Measurements from ENCODE around the gene DYRK3.

Gene DYRK3

GRCh38 chr1:206589206-206589605 lies 46.1 kb upstream of the DYRK3 start (continued):
- TF ChIP-seq ZNF426 (tag by site-specific recombination; IDR thresholded peaks at IDR 0.05), result no peak

DNA sequence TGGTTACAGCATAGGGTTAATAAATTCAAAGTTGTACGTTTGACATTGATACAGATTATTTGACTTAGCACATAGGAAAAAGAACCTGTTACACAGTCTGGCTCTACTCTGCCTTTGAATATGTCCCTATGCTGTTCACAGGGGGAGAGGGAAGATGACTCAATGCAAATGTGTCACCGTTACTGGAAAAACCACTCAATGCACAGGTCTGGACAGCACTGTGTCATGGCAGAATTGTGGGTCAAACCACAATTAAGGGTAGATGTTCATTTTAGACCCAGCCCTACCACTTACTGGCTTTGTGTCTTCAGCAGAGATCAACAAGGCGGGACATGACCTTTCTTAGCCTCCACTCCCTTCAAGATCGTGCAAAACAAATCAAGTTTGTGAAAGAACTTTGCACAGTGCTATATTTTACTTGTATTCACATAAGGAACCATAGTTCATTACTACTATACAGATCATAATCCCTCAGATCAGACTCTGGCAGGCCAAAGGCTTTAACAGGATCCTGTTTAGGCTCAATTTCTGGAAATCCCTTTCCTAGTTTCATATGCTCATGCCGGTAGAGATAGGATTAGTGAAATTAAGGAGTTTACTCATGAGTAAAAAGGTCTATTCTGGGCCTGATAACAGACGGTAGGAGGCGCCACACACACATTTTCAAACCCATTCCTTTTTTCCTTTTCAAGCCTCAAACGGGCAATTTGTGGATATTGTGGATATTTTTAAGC lies 45.1 kb upstream of the DYRK3 start:
- Histone ChIP-seq H3K4me1 (ENCODE audit: control insufficient read depth, insufficient read depth, low read length) (no peaks in the 10 kb centered on the region), H3K27ac (ENCODE audit: extremely low read depth, low read depth, low read length) (no peak overlapping the region), H3K4me3 (ENCODE audit: low read depth, low read length) (no peak overlapping the region), H3K9me3 (ENCODE audit: control insufficient read depth, insufficient read depth, low read depth, low read length) (no peaks in the 10 kb centered on the region), H3K36me3 (ENCODE audit: control insufficient read depth in 2 of 2, insufficient read depth in 1 of 2, low read length in 2 of 2) (peaks cover 24 to 93% of the 10 kb centered on the region in 2 experiments)
- ChIA-PET POLR2A (no interaction called here), CTCF (interaction anchor here (3.1 kb wide), 1 partner anchor 101 kb away, joined by 24 read pairs; no protein-coding TSS in a partner anchor)
- TF ChIP-seq SCRT2 (tag by site-specific recombination; IDR thresholded peaks at IDR 0.05), result peak; percentile 58; the same call in 1 of the 2 replicates
- no peak for TF ChIP-seq ZNF26 (tag by site-specific recombination; IDR thresholded peaks at IDR 0.05)
- TF ChIP-seq, protein P1, sequence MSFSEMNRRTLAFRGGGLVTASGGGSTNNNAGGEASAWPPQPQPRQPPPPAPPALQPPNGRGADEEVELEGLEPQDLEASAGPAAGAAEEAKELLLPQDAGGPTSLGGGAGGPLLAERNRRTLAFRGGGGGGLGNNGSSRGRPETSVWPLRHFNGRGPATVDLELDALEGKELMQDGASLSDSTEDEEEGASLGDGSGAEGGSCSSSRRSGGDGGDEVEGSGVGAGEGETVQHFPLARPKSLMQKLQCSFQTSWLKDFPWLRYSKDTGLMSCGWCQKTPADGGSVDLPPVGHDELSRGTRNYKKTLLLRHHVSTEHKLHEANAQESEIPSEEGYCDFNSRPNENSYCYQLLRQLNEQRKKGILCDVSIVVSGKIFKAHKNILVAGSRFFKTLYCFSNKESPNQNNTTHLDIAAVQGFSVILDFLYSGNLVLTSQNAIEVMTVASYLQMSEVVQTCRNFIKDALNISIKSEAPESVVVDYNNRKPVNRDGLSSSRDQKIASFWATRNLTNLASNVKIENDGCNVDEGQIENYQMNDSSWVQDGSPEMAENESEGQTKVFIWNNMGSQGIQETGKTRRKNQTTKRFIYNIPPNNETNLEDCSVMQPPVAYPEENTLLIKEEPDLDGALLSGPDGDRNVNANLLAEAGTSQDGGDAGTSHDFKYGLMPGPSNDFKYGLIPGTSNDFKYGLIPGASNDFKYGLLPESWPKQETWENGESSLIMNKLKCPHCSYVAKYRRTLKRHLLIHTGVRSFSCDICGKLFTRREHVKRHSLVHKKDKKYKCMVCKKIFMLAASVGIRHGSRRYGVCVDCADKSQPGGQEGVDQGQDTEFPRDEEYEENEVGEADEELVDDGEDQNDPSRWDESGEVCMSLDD (tag by site-specific recombination; IDR thresholded peaks at IDR 0.05), result no peak
- no peak for TF ChIP-seq ZNF654 (tag by site-specific recombination; IDR thresholded peaks at IDR 0.05; ENCODE audit: low read depth)

DNA sequence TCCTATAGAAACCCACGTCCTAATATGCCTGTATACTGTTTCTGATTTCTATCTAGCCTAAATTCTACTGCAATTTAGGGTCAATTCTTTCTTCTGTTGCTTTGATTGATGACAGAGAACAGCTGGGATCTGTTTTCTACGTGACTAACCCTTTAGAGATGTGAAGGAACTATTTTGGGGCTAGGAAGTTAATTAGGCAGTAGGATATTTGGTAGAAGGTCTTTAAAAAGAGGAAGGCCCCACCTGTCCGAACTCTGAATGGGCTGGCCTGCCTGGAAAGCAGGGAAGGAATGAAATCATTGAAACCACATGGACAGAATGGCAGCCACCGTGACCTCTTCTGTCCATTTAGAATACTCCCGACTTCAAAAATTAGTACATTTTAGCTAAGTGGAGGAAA lies 44.1 kb upstream of the DYRK3 start:
- H3K27ac ChIP-seq (ENCODE audit: extremely low read depth, low read depth, low read length), result no peak overlapping the region
- peaks cover 24 to 93% of the 10 kb centered on the region in 2 experiments for H3K36me3 ChIP-seq (ENCODE audit: control insufficient read depth in 2 of 2, insufficient read depth in 1 of 2, low read length in 2 of 2)
- CTCF ChIA-PET, result interaction anchor here (1.0 to 4.7 kb wide), 6 partner anchors 8 to 102 kb away, joined by 5 to 28 read pairs (median 8); no protein-coding TSS in a partner anchor
- no peaks in the 10 kb centered on the region for H3K4me1 ChIP-seq (ENCODE audit: control insufficient read depth, insufficient read depth, low read length)
- H3K9me3 ChIP-seq (ENCODE audit: control insufficient read depth, insufficient read depth, low read depth, low read length), result no peaks in the 10 kb centered on the region
- POLR2A ChIA-PET, result no interaction called here
- no peak for TF ChIP-seq RBAK (tag by site-specific recombination; IDR thresholded peaks at IDR 0.05)
- no peak for TF ChIP-seq YY1 (tag by site-specific recombination; IDR thresholded peaks at IDR 0.05)
- no peak for TF ChIP-seq PATZ1 (tag by site-specific recombination; IDR thresholded peaks at IDR 0.05)
- no peak for TF ChIP-seq ZSCAN5A (tag by site-specific recombination; IDR thresholded peaks at IDR 0.05)
- TF ChIP-seq GLI4 (tag by site-specific recombination; IDR thresholded peaks at IDR 0.05), result no peak
- TF ChIP-seq ZBTB7A (tag by site-specific recombination; IDR thresholded peaks at IDR 0.05; ENCODE audit: low read depth), result no peak
- TF ChIP-seq ZBTB11 (tag by site-specific recombination; conservative IDR thresholded peaks at IDR 0.05; ENCODE audit: low read depth), result no peak
- no peak overlapping the region for H3K4me3 ChIP-seq (ENCODE audit: low read depth, low read length)
